OCI-LY1 (cell line): ENCODE measurements around the gene FRMD3.

Source experiments
- CTCF ChIP-seq: fragments of 200-600 bp; sonication (generic), shearing (Covaris generic); IDR thresholded peaks from 2 replicates; pipeline ENCODE4 v1.5.1; 2017; ENCODE audit warnings: mild to moderate bottlenecking, antibody characterized with exemption, low read length, moderate library complexity, mixed read lengths
- EZH2 ChIP-seq: fragments of 200-600 bp; sonication (generic), shearing (Covaris generic); IDR thresholded peaks from 2 replicates; pipeline ENCODE4 v1.8.0; 2017; ENCODE audit warnings: borderline replicate concordance, mixed run types, mild to moderate bottlenecking, antibody characterized with exemption, low read length, moderate library complexity, mixed read lengths

- no peak for TF ChIP-seq CTCF
- TF ChIP-seq EZH2, result no peak
Measured at GRCh38 chr9:83473488-83473971, 64.7 kb downstream of the FRMD3 start.
